GM18507 (cell line): Measurements from ENCODE around the gene PHC3.
A peak's percentile ranks its signal among the peaks of the same experiment; 100 is the strongest.

Experiments
- DNase-seq: peaks from one replicate; pipeline ENCODE4 v3.0.0; 2011; ENCODE audit warnings: low read depth; ENCODE audit not compliant: insufficient read length; ENCODE audit errors: extremely low spot score
- FAIRE-seq: peaks from 2 replicates; lab custom pipeline; 2011; peaks lifted over from hg19 to GRCh38; lab: Jason Lieb, UNC

The PHC3 gene

DNA sequence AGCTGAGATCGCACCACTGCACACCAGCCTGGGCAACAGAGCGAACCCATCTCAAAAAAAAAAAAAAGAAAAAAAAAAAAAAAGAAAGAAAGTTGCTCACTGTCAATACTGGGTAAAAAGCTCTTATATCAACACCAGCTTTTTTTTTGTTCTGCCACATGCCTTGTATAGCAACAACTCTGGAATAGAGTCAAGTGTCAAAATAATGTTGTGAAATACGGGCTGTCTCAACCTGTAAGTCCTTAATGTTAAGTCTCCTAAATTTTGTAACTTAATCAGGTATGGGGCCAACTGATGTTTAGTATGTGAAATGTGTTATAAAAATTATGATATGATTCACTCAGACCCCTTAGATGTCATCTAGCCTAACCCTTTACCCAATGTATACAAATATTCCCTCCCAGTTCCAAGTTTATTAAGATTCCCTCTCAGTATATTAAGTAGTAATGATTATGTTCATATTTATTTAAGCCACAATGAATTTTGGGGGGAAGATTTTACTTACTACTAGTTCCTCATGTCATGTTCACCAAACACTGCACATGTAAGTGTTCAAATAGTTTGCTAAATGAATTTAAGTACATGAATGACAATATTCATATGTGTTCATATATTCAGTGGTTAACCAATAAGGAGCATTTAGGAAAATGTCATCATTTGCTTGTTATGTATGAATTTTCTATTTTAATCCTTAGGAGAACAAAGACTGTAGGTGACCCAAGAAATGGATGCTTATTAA lies 91.5 kb downstream of the PHC3 start:
- DNase-seq (no peak), FAIRE-seq (no peak)

DNA sequence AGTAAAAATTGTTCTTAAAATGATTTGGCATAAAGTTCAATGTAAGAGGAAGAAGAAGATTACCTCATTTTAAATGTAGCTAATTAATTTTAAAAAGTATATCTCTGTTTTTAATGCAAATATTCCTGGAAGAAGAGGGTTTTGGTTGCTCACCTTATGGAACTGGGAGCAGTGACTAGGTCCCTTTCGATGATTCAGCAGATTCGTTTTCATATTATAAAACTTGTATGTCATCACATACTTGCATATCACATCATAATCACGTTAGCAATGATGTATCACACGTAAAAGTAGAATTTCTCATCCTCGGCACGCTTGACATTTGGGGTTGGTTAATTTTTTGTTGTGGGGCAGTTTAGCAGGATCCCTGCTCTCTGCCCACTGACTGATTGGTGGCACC lies 96.1 kb downstream of the PHC3 start:
- FAIRE-seq, result no peak
- DNase-seq, result no peak

- no peak for FAIRE-seq
Measured at GRCh38 chr3:170083343-170083742, 98.2 kb downstream of the PHC3 start.

GRCh38 chr3:170081079-170081741 lies 100.3 kb downstream of the PHC3 start:
- FAIRE-seq (no peak), DNase-seq (no peak)

More at GRCh38 chr3:170083343-170083742, 98.2 kb downstream of the PHC3 start:
- no peak for DNase-seq

DNA sequence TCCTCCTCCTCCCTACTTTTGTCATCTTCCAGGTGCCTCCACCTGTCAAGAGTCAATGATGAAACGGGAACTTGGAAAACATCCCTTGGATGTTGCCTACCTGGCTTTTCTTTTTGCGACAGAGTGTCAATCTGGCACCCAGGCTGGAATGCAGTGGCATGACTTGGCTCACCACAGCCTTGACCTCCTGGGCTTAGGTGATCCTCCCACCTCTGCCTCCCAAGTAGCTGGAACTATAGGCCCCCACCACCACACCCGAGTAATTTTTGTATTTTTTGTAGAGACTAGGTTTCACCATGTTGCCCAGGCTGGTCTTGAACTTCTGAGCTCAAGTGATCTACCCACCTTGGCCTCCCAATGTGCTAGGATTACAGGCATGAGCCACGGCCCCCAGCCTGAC lies 100.9 kb downstream of the PHC3 start:
- FAIRE-seq (no peak), DNase-seq (no peak)

DNA sequence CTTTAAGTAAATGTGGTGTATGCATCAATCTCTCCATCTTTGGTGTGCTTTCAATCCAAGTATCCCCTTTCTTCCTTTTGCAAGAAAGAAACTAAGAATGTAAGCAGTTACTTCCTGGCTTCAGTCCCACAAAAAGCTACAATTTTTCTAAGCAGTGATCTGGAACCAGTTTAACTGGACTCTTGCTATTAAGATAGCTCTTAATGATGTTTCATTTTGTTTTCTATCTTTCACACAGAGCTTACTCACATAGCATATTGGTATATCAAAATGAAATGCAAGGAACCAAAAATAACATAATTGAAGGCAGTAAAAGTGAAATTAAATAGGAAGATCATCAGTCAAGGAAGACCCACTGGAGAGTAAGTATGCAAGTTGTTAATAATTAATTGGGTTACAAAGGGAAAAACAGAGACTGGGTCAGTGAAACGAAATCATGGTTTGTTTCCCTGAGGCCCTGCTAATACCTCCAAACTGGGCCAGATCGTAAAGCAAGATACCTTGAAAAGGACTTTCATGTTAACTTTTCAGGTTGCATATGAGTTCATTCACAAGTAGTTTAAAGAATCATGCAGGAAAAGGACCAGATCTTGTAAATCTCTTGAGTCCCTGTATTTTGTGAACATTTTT lies 101.9 kb downstream of the PHC3 start:
- DNase-seq (no peak), FAIRE-seq (no peak)

GRCh38 chr3:170078620-170079281 lies 102.8 kb downstream of the PHC3 start:
- no peak for FAIRE-seq
- no peak for DNase-seq

- DNase-seq (no peak), FAIRE-seq (no peak)
Measured at GRCh38 chr3:170077361-170077760, 104.2 kb downstream of the PHC3 start.

- FAIRE-seq, result no peak
- DNase-seq, result no peak
Measured at GRCh38 chr3:170076715-170077238, 104.8 kb downstream of the PHC3 start.

GRCh38 chr3:170075441-170076091 lies 106.0 kb downstream of the PHC3 start:
- no peak for DNase-seq

GRCh38 chr3:170064108-170064507 lies 117.4 kb downstream of the PHC3 start:
- no peak for DNase-seq
- FAIRE-seq, result no peak

More at GRCh38 chr3:170075441-170076091, 106.0 kb downstream of the PHC3 start:
- FAIRE-seq, result no peak

GRCh38 chr3:170063691-170064090 lies 117.8 kb downstream of the PHC3 start:
- DNase-seq, result no peak
- no peak for FAIRE-seq

DNA sequence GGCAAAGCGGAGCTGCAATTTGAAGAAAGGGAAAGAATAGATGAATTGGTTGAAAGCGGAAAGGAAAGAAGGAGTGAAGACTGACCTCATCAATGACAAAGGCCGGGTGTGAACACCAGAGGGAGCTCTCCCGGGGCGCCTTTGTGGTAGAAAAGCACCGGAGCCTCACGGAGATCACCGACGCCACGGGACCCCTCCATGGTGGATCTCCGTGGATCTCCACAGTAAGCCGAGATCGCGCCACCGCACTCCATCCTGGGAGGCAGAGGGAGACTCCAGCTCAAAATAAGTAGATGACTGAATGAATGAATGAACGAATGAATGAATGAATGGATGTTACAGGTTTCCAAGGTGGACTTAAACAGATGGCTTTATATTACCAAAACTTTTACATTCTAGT lies 118.8 kb downstream of the PHC3 start:
- FAIRE-seq, result no peak
- no peak for DNase-seq

GRCh38 chr3:170062068-170062467 lies 119.5 kb downstream of the PHC3 start:
- no peak for FAIRE-seq
- no peak for DNase-seq

- DNase-seq (no peak), FAIRE-seq (no peak)
Measured at GRCh38 chr3:170059447-170059846, 122.1 kb downstream of the PHC3 start.

DNA sequence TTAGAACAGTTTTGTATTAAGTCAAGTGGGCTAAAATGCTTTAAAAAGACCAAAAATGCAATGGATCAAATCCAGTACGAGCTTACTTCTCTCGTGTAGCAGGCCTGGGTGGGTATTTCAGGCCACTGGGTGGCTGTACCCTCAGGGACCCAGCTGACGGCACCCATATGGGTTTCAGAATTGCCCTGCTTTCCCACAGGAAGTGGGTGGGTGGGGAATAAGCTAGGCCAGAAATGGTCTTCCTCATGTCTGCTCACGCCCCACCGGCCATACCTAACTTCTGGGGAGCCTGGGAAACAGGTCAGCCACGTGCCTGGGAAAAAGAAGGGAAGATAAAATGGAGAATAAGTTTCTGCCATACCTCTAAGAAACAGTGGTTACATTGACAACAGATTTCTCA lies 123.4 kb downstream of the PHC3 start:
- DNase-seq (no peak), FAIRE-seq (peak; percentile 84)

GRCh38 chr3:170057550-170057949 lies 124.0 kb downstream of the PHC3 start:
- DNase-seq (no peak), FAIRE-seq (no peak)

DNA sequence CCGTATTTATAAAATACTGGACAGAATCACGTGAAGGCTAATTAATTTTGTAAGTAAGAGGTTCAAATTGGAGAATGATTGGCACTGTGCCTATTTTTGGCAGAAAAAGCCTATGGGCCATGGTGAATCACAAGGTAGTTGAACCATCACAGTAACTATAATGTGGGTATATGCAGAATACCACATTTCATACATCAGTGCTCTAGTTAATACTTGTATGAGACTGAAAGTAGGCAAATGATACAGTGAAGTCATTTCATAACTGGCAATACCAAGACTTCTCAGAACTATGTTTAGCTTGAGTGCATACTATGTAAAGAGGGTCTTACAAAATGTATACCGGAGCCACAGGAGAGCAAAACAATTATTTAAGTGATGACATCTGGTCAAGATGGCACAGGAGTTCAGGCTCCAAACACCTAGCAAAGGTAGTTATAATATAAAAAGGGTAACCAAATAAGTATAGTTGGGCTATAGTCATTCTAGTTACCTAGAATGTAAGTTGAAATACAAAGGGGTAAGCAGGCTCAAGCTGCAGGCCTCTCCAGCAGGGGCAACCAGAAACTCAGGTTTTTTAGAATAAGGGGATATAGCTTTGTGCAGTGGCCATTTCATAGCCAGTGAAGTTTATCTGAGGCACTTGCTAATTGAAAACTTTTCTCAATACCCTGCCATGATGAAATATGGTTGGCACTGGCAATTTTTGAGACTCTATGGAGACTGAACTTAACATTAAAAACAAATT lies 124.7 kb downstream of the PHC3 start:
- FAIRE-seq (peak; percentile 97), DNase-seq (peak; percentile 54)

- peak; percentile 84 for FAIRE-seq
- DNase-seq, result no peak
Measured at GRCh38 chr3:170055209-170055608, 126.3 kb downstream of the PHC3 start.
